Non-pigmented ciliary epithelial cell (primary cell): ENCODE results near the gene RUNX3.

ENCODE experiments used
- DNase-seq: peaks from one replicate; pipeline ENCODE4 v3.0.0-alpha.2; 2010; ENCODE audit warnings: low read depth

The RUNX3 gene

GRCh38 chr1:24861821-24862727 lies 68.0 kb downstream of the RUNX3 start:
- no peak for DNase-seq

- DNase-seq = no peak
Measured at GRCh38 chr1:24860841-24861240, 69.2 kb downstream of the RUNX3 start.

GRCh38 chr1:24859063-24860010 lies 70.7 kb downstream of the RUNX3 start:
- no peak for DNase-seq

GRCh38 chr1:24858277-24858676 lies 71.8 kb downstream of the RUNX3 start:
- no peak for DNase-seq

DNA sequence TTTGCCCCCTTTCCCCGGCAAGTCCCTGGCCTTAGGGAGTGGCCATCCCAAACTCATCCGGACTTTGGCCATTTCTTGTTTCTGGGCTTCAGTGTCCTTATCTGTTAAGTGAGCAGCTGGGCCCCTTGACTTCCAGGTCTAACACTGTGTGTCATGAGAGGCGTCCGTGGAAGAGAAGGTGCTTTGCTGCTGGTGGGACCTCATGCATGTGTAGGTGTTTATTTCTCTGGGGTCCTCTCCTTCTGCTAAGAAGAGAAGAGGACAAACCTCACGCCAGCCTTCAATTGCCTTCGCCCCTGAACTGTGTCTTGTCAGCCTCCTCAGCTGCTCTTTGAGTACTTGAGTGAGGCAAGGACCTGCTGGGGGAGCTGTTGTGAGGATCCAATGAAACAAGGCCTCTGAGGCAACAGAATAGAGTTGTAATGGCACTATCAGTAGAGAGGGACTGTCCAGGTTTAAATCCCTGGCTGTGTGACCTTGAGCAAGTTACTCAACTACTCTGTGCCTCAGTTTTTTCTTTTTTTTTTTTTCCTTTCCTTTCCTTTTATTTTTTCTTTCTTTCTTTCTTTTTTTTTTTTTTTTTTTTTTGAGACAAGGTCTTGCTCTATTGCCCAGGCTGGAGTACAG lies 72.5 kb downstream of the RUNX3 start:
- no peak for DNase-seq

DNA sequence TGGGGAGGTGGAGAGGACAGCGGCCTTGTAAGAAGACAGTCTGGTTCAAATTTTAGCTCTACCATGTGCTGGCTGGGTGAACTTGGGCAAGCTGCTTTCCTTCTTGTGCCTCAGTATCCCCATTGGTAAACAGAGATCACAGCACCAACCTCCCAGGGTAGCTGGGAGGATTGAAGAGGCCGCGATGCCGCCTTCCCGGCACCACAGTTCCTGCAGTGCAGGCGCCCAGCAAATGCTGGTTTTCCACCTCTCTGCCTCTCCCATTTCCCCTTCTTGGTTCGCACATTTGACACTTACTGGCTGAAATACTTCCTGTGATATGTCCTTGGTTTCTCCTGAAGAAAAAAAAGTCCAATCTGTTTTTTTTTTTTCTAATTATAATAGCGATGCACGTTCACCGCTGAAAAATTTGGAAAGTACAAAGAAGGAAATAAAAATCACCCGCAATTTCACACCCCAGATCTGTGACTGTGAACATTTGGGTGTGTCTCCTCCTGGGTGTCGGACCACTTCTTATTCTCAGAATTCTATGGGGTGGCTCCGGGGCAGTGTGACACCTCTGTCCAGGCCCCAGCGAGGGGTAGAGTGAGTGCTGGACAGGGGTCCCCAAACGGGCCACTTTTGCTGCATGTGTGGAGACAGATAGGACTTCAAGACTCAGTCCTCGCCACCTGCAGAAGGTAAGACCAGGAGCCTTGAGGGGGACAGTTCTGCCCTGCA lies 73.1 kb downstream of the RUNX3 start:
- no peak for DNase-seq

GRCh38 chr1:24855474-24855873 lies 74.6 kb downstream of the RUNX3 start:
- DNase-seq = no peak

GRCh38 chr1:24853649-24854048 lies 76.4 kb downstream of the RUNX3 start:
- no peak for DNase-seq

DNA sequence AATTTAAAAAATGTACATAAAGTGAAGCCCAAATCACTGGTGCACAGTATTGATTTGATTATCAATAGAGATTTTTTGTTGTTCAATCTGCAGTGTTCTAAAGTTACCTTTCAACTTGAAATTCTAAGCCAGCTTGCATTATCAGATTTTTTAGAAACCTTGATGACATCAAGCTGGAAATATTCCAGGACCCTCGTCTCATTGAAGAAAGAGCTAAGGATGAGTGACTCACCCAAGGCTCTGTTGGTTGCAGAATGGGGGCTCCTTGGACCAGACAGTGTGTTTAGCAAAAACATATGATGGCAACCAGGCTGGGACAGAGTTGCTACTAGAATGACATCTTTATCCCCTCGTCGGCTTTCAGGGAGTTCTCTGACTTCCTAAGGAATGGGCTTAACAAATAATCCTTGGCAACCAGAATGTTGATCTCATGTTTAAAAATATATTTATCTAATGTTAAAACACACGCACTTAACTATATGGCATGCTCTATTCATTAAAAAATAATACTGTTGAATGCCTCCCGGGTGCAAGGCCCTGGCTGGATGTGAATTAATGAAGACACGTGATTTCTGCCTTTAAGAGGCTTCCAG lies 79.7 kb downstream of the RUNX3 start:
- DNase-seq = no peak

DNA sequence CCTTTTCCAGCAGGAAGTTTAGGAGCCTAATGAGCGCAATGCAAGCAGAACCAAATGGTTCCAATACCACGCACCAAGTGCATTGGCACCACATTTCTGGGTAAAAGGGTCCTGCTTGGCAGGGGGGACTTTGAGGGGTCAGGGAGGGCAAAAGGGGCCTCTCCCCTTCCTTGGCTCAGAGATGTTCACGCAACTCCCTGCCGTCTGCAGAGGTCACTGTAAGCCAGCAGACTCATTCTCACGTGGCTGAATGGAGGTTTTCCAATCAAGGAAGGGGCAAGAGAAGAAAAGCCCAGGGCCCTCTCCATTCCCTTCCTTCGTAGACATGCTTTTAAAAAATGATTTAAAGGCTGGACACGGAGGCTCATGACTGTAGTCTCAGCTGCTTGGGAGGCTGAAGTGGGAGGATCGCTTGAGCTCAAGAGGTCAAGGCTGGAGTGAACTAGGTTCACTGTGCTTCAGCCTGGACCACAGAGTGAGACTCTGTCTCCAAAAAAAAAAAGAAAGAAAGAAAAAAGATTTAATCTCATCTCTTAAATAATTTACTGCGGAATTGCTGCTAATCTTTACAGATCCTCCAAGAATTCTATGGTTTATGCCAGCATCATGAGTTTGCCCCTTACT lies 80.3 kb downstream of the RUNX3 start:
- DNase-seq = no peak
